CD4-positive, alpha-beta T cell treated with Interleukin-6 at 100 ng/mL for 8 hours (primary cell): ENCODE data around the gene FAHD2A.
"Not testable (repeated sequence)": the region's sequence is repeated elsewhere in the genome, so short reads cannot be mapped to it uniquely, and the experiment has no call there.

Source experiments
- DNase-seq: peaks from one replicate; pipeline ENCODE4 v3.0.0-alpha.2; 2020; ENCODE audit warnings: mixed read lengths, low spot score

Gene FAHD2A

GRCh38 chr2:95376311-95377215 is 25.9 kb upstream of the FAHD2A start:
- DNase-seq = no peak

GRCh38 chr2:95377216-95378123 is 25.0 kb upstream of the FAHD2A start:
- no peak for DNase-seq

- DNase-seq = not testable (repeated sequence)
These were observed 24.2 kb upstream of the FAHD2A start for GRCh38 chr2:95378281-95378680.

GRCh38 chr2:95379371-95379831 is 23.1 kb upstream of the FAHD2A start:
- no peak for DNase-seq

GRCh38 chr2:95380280-95380679 is 22.2 kb upstream of the FAHD2A start:
- DNase-seq = no peak

- no peak for DNase-seq
These were observed 21.8 kb upstream of the FAHD2A start for GRCh38 chr2:95380731-95381130.

- DNase-seq = no peak
These were observed 21.0 kb upstream of the FAHD2A start for GRCh38 chr2:95381212-95382191.

- no peak for DNase-seq
These were observed 20.3 kb upstream of the FAHD2A start for GRCh38 chr2:95382192-95382591.

GRCh38 chr2:95382686-95383634 is 19.5 kb upstream of the FAHD2A start:
- no peak for DNase-seq

GRCh38 chr2:95383635-95384027 is 18.9 kb upstream of the FAHD2A start:
- no peak for DNase-seq

- DNase-seq = no peak
These were observed 17.5 kb upstream of the FAHD2A start for GRCh38 chr2:95384854-95385569.

- no peak for DNase-seq
These were observed 16.9 kb upstream of the FAHD2A start for GRCh38 chr2:95385570-95385984.

GRCh38 chr2:95386031-95386430 is 16.5 kb upstream of the FAHD2A start:
- no peak for DNase-seq

- DNase-seq = no peak
These were observed 15.2 kb upstream of the FAHD2A start for GRCh38 chr2:95387358-95387757.

GRCh38 chr2:95388091-95388692 is 14.3 kb upstream of the FAHD2A start:
- DNase-seq = no peak

GRCh38 chr2:95388856-95389244 is 13.7 kb upstream of the FAHD2A start:
- no peak for DNase-seq

GRCh38 chr2:95389245-95390119 is 13.0 kb upstream of the FAHD2A start:
- no peak for DNase-seq

GRCh38 chr2:95390272-95390880 is 12.1 kb upstream of the FAHD2A start:
- no peak for DNase-seq
